ENCODE measurements around the gene AVPR1B. TPM values are rescaled to one million over a fixed set of nuclear protein-coding genes. Genes with fewer than 3 reads are reported as not detected.

The AVPR1B gene
- total and polyA plus RNA-seq, 2 of the 13 experiments (the other 11 are each of a cell fraction or from before 2014, with no cell fraction given), result 0.05 TPM; not detected in 1

- TF ChIP-seq, protein P1, sequence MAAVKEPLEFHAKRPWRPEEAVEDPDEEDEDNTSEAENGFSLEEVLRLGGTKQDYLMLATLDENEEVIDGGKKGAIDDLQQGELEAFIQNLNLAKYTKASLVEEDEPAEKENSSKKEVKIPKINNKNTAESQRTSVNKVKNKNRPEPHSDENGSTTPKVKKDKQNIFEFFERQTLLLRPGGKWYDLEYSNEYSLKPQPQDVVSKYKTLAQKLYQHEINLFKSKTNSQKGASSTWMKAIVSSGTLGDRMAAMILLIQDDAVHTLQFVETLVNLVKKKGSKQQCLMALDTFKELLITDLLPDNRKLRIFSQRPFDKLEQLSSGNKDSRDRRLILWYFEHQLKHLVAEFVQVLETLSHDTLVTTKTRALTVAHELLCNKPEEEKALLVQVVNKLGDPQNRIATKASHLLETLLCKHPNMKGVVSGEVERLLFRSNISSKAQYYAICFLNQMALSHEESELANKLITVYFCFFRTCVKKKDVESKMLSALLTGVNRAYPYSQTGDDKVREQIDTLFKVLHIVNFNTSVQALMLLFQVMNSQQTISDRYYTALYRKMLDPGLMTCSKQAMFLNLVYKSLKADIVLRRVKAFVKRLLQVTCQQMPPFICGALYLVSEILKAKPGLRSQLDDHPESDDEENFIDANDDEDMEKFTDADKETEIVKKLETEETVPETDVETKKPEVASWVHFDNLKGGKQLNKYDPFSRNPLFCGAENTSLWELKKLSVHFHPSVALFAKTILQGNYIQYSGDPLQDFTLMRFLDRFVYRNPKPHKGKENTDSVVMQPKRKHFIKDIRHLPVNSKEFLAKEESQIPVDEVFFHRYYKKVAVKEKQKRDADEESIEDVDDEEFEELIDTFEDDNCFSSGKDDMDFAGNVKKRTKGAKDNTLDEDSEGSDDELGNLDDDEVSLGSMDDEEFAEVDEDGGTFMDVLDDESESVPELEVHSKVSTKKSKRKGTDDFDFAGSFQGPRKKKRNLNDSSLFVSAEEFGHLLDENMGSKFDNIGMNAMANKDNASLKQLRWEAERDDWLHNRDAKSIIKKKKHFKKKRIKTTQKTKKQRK (IDR thresholded peaks at IDR 0.05; ENCODE audit: low read length), result no peak
- no peak for TF ChIP-seq ZFAT (CRISPR knock-in tag; conservative IDR thresholded peaks at IDR 0.05)
- TF ChIP-seq, protein P2, sequence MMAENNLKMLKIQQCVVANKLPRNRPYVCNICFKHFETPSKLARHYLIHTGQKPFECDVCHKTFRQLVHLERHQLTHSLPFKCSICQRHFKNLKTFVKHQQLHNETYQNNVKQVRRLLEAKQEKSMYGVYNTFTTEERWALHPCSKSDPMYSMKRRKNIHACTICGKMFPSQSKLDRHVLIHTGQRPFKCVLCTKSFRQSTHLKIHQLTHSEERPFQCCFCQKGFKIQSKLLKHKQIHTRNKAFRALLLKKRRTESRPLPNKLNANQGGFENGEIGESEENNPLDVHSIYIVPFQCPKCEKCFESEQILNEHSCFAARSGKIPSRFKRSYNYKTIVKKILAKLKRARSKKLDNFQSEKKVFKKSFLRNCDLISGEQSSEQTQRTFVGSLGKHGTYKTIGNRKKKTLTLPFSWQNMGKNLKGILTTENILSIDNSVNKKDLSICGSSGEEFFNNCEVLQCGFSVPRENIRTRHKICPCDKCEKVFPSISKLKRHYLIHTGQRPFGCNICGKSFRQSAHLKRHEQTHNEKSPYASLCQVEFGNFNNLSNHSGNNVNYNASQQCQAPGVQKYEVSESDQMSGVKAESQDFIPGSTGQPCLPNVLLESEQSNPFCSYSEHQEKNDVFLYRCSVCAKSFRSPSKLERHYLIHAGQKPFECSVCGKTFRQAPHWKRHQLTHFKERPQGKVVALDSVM (CRISPR knock-in tag; IDR thresholded peaks at IDR 0.05), result no peak
- TF ChIP-seq DMAP1 (CRISPR knock-in tag; IDR thresholded peaks at IDR 0.05), result no peak
- no peak for TF ChIP-seq ISX (CRISPR knock-in tag; conservative IDR thresholded peaks at IDR 0.05)
These were observed 54.7 kb downstream of the AVPR1B start (continued) for GRCh38 chr1:206062464-206062863.

GRCh38 chr1:206060844-206061243 is 56.3 kb downstream of the AVPR1B start:
- in situ Hi-C loops (cut with HindIII; ENCODE audit: extremely low pct_ligation_motif_present, low pct_unique_long_range_greater_than_20kb) (no loop called here), intact Hi-C loops (cut with micrococcal nuclease; ENCODE audit: unreplicated experiment) (loop anchor here (2.0 kb wide), 1 partner anchor 384 kb away; no protein-coding TSS in a partner anchor)
- no peak for FAIRE-seq
- Histone ChIP-seq H3K9me3 (ENCODE audit: low read length) (no peaks in the 10 kb centered on the region), H3K9ac (ENCODE audit: insufficient read depth, low read depth, low read length) (no peak overlapping the region), H3K27me3 (ENCODE audit: control insufficient read depth in 1 of 2, insufficient read depth in 2 of 2, low read length in 2 of 2) (no peaks in the 10 kb centered on the region), H3K4me3 (replicated peaks in 1 of 3; ENCODE audit: insufficient read depth in 1 of 3, low read depth in 2 of 3, low read length in 3 of 3) (no peak overlapping the region), H3K36me3 (replicated peaks in 1 of 2; ENCODE audit: control insufficient read depth in 1 of 2, insufficient read depth in 2 of 2, low read length in 2 of 2) (peaks cover 6 to 31% of the 10 kb centered on the region in 2 experiments), H3K4me2 (ENCODE audit: low read depth, low read length) (no peak overlapping the region), H4K20me1 (ENCODE audit: insufficient read depth, low read length) (no peaks in the 10 kb centered on the region), H3K4me1 (ENCODE audit: insufficient read depth, low read length) (peaks cover 26% of the 10 kb centered on the region), H3K27ac (ENCODE audit: extremely low read length, insufficient read depth, low read length) (no peak overlapping the region), H3K79me2 (ENCODE audit: insufficient read depth, low read length) (peaks cover 24% of the 10 kb centered on the region), H2AFZ (ENCODE audit: low read length) (no peak overlapping the region)
- no peak for ATAC-seq
- no peak for DNase-seq (ENCODE audit: low spot score)
- ChIA-PET POLR2A (no interaction called here), CTCF (ENCODE audit: low intra/inter-chr PET ratio, low total read pairs) (no interaction called here)
- no TSS peak for BruUV-seq (replicated peaks)
- 97% methylated on average over 3 of the region's 3 CpGs for WGBS (ENCODE audit: low lambda C conversion rate)
- TF ChIP-seq MED13 (CRISPR knock-in tag; IDR thresholded peaks at IDR 0.05) (no peak), ZNF17 (CRISPR knock-in tag; IDR thresholded peaks at IDR 0.05) (no peak), ZBTB8A (CRISPR knock-in tag; IDR thresholded peaks at IDR 0.05; ENCODE audit: borderline replicate concordance, low read depth) (no peak), PITX1 (CRISPR knock-in tag; IDR thresholded peaks at IDR 0.05) (no peak), RERE (CRISPR knock-in tag; IDR thresholded peaks at IDR 0.05; ENCODE audit: low read depth) (no peak)
- TF ChIP-seq, protein P3, sequence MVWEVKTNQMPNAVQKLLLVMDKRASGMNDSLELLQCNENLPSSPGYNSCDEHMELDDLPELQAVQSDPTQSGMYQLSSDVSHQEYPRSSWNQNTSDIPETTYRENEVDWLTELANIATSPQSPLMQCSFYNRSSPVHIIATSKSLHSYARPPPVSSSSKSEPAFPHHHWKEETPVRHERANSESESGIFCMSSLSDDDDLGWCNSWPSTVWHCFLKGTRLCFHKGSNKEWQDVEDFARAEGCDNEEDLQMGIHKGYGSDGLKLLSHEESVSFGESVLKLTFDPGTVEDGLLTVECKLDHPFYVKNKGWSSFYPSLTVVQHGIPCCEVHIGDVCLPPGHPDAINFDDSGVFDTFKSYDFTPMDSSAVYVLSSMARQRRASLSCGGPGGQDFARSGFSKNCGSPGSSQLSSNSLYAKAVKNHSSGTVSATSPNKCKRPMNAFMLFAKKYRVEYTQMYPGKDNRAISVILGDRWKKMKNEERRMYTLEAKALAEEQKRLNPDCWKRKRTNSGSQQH (CRISPR knock-in tag; IDR thresholded peaks at IDR 0.05; ENCODE audit: low read depth), result no peak
